K562 (cell line): ENCODE results near the gene RAB26. TPM values are rescaled to one million over a fixed set of nuclear protein-coding genes. Genes with fewer than 3 reads are reported as not detected.

Source experiments
- ATF2 ChIP-seq: sonication (generic); formaldehyde crosslinking; IDR thresholded peaks from 2 replicates; pipeline ENCODE4 v1.8.1; 2022; ENCODE audit warnings: missing genetic modification reagents
- CBX2 ChIP-seq: fragments of 200-600 bp; sonication (generic); IDR thresholded peaks from one replicate; pipeline ENCODE4 v1.6.1; 2012; ENCODE audit warnings: mild to moderate bottlenecking, low read length, inconsistent platforms; ENCODE audit not compliant: insufficient read depth, poor library complexity, severe bottlenecking
- EP400 ChIP-seq: fragments of 450-650 bp; IDR thresholded peaks from 2 replicates; pipeline ENCODE4 v1.6.1; 2017; ENCODE audit warnings: antibody characterized with exemption, mild to moderate bottlenecking, moderate library complexity
- ETV6 ChIP-seq, 3 experiments: fragments of 150-350 bp in 1 of 3; sonication (generic) in 1 of 3; formaldehyde crosslinking in 1 of 3; IDR thresholded peaks; 2 replicates each; pipeline versions ENCODE4 v1.6.1 to v1.8.0; 2014 to 2022; ENCODE audit warnings: borderline replicate concordance in 2 of 3, low read depth in 2 of 3, antibody characterized with exemption in 1 of 3, low read length in 1 of 3, mild to moderate bottlenecking in 1 of 3, missing genetic modification reagents in 1 of 3
- GATAD2A ChIP-seq: fragments of 450-650 bp; IDR thresholded peaks from 2 replicates; pipeline ENCODE4 v1.6.1; 2017
- KDM2B ChIP-seq: fragments of 250-450 bp; sonication (Bioruptor Pico); IDR thresholded peaks from 2 replicates; pipeline ENCODE4 v1.8.0; 2021; ENCODE audit warnings: mild to moderate bottlenecking, moderate library complexity
- MNT ChIP-seq, 2 experiments: fragments of 450-650 bp; conservative IDR thresholded peaks; 2 replicates each; pipeline ENCODE4 v1.6.1; 2017; ENCODE audit warnings: mild to moderate bottlenecking in 2 of 2, moderate library complexity in 2 of 2
- NRF1 ChIP-seq, 2 experiments: fragments of 450-650 bp; IDR thresholded peaks in 1 of 2; conservative IDR thresholded peaks in 1 of 2; 2 replicates each; pipeline ENCODE4 v1.6.1; 2014; ENCODE audit warnings: mild to moderate bottlenecking in 2 of 2
- POLR2G ChIP-seq: fragments of 200-400 bp; formaldehyde crosslinking; IDR thresholded peaks from 2 replicates; pipeline ENCODE4 v1.6.1; 2017; ENCODE audit warnings: low read depth, mild to moderate bottlenecking, antibody characterized with exemption, low read length, moderate library complexity
- PPARD ChIP-seq: fragments of 250-450 bp; sonication (Bioruptor Pico); IDR thresholded peaks from 2 replicates; pipeline ENCODE4 v1.8.0; 2022; ENCODE audit warnings: inconsistent platforms, mild to moderate bottlenecking, moderate library complexity
- PRPF4 ChIP-seq: fragments of 200-400 bp; formaldehyde crosslinking; IDR thresholded peaks from one replicate; pipeline ENCODE4 v1.6.1; 2017; ENCODE audit warnings: low read length, low read depth, mild to moderate bottlenecking; ENCODE audit not compliant: insufficient read depth, poor library complexity, severe bottlenecking
- RBM15 ChIP-seq: fragments of 200-400 bp; formaldehyde crosslinking; IDR thresholded peaks from 2 replicates; pipeline ENCODE4 v1.6.1; 2018; ENCODE audit warnings: mild to moderate bottlenecking, low read length, moderate library complexity; ENCODE audit not compliant: insufficient read depth
- TCF7 ChIP-seq: sonication (generic); IDR thresholded peaks from 2 replicates; pipeline ENCODE4 v1.6.1; 2016; ENCODE audit warnings: antibody characterized with exemption, borderline replicate concordance
- TGIF2 ChIP-seq: sonication (generic); formaldehyde crosslinking; IDR thresholded peaks from 2 replicates; pipeline ENCODE4 v1.8.1; 2022; ENCODE audit warnings: mild to moderate bottlenecking, missing genetic modification reagents, moderate library complexity
- U2AF1 ChIP-seq: fragments of 200-400 bp; formaldehyde crosslinking; optimal IDR thresholded peaks from 2 replicates; pipeline ENCODE3; 2017; ENCODE audit warnings: mild to moderate bottlenecking, low read depth, low read length, moderate library complexity
- XRCC3 ChIP-seq: fragments of 450-650 bp; IDR thresholded peaks from 2 replicates; pipeline ENCODE4 v1.6.1; 2017; ENCODE audit warnings: mild to moderate bottlenecking, moderate library complexity
- ZBTB5 ChIP-seq: fragments of 450-650 bp; IDR thresholded peaks from 2 replicates; pipeline ENCODE4 v1.6.1; 2017; ENCODE audit warnings: antibody characterized with exemption
- ZFPM2 ChIP-seq: fragments of 250-450 bp; sonication (Bioruptor Pico); IDR thresholded peaks from 2 replicates; pipeline ENCODE4 v1.5.1; 2022; ENCODE audit warnings: mild to moderate bottlenecking
- ZNF354B ChIP-seq: fragments of 250-450 bp; sonication (Bioruptor Pico); IDR thresholded peaks from 2 replicates; pipeline ENCODE4 v1.4.0; 2020
- ZNF561 ChIP-seq: fragments of 450-650 bp; formaldehyde crosslinking; conservative IDR thresholded peaks from 2 replicates; pipeline ENCODE4 v1.4.0; 2020; ENCODE audit warnings: mild to moderate bottlenecking, moderate library complexity
- polyA plus RNA-seq, 8 experiments: library from polyadenylated mRNA; depleted of rRNA in 4 of 8; stranded (reverse) in 5 of 8; unstranded in 3 of 8; fragments of >200 nt; fragmentation: Nextera tagmentation in 2 of 8; fragmentation: Illumina TruSeq in 1 of 8; extraction: Ambion mirVana in 2 of 8; extraction: Trizol in 1 of 8; gene quantifications; 2 replicates each; pipeline versions ENCODE4 v1.2.1 to v1.2.3, GENCODE V29; 2011 to 2014; ENCODE audit warnings: inconsistent platforms in 1 of 8, missing spikeins in 1 of 8
- total RNA-seq, 7 experiments: library from RNA; depleted of rRNA in 6 of 7; stranded (reverse); fragments of >200 nt in 6 of 7; fragmentation: Illumina TruSeq in 2 of 7; extraction: Trizol in 2 of 7; gene quantifications; 2 replicates each; pipeline versions ENCODE4 v1.2.1 to v1.2.3, GENCODE V29; 2011 to 2021; ENCODE audit warnings: low replicate concordance in 1 of 7
- TF ChIP-seq, protein P1 (sequence below): fragments of 450-650 bp; formaldehyde crosslinking; IDR thresholded peaks from 2 replicates; pipeline ENCODE4 v1.4.0; 2020; ENCODE audit warnings: mild to moderate bottlenecking, mixed read lengths

RAB26 gene
- total and polyA plus RNA-seq, 9 of the 15 experiments (the other 6 are each of a cell fraction or from before 2014, with no cell fraction given): 0.25 to 6.1 (median 2.1) TPM

DNA sequence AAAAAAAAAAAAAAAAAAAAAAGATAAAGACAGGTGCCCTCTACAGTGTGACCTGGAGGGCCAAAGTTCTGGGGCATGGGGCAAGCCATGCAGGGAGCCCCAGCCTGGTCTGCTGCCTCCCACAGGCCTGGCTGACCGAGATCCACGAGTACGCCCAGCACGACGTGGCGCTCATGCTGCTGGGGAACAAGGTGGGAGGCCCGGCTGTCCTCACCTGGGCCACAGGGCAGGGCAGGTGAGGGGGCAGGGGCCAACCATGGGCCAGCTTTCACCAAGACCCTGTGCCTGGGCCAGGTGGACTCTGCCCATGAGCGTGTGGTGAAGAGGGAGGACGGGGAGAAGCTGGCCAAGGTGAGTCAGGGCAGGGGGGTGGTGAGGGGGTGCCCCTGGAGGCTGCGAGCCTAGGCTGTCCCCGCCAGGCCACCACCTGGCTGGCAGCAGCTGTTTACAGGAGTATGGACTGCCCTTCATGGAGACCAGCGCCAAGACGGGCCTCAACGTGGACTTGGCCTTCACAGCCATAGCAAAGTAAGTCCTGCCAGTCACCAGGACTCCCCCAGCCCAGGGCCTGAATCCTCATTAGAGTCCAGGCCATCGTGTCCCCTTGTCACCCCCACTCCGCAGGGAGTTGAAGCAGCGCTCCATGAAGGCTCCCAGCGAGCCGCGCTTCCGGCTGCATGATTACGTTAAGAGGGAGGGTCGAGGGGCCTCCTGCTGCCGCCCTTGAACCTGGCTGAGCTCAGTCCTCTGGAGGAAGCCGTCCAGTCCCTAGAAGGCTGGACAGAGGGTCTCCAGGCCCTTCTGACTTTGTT, 4.5 kb downstream of the RAB26 start (continued):
- TF ChIP-seq MNT (conservative IDR thresholded peaks at IDR 0.05) (peak in 1 of 2 experiments; percentile 61; a peak in 2 of 4 replicates), RBM15 (no peak), ZNF561 (no peak), ETV6 (IDR thresholded peaks at IDR 0.05; ENCODE audit: borderline replicate concordance in 1 of 2, low read depth in 2 of 2, low read length in 1 of 2) (no peak), ETV6 (CRISPR knock-in tag; IDR thresholded peaks at IDR 0.05; ENCODE audit: borderline replicate concordance) (no peak), XRCC3 (no peak), KDM2B (CRISPR knock-in tag) (no peak), NRF1 (conservative IDR thresholded peaks at IDR 0.05 in 1 of 2, IDR thresholded peaks at IDR 0.05 in 1 of 2) (no peak), ATF2 (CRISPR knock-in tag) (no peak), GATAD2A (peak; percentile 28; the same call in 1 of the 2 replicates), ZFPM2 (no peak), TCF7 (no peak), EP400 (peak; percentile 79; the same call in 1 of the 2 replicates), PRPF4 (peak; percentile 83), POLR2G (peak; percentile 85), TGIF2 (no peak), U2AF1 (no peak), ZNF354B (CRISPR knock-in tag) (no peak), ZBTB5 (no peak), CBX2 (no peak), PPARD (no peak)
- TF ChIP-seq, protein P1, sequence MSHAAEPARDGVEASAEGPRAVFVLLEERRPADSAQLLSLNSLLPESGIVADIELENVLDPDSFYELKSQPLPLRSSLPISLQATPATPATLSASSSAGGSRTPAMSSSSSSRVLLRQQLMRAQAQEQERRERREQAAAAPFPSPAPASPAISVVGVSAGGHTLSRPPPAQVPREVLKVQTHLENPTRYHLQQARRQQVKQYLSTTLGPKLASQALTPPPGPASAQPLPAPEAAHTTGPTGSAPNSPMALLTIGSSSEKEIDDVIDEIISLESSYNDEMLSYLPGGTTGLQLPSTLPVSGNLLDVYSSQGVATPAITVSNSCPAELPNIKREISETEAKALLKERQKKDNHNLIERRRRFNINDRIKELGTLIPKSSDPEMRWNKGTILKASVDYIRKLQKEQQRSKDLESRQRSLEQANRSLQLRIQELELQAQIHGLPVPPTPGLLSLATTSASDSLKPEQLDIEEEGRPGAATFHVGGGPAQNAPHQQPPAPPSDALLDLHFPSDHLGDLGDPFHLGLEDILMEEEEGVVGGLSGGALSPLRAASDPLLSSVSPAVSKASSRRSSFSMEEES: no peak
